Astrocyte (in vitro differentiated cells and primary cell): Measurements from ENCODE around the gene DAB2. TPM values are rescaled to one million over a fixed set of nuclear protein-coding genes. Genes with fewer than 3 reads are reported as not detected.
A peak's percentile ranks its signal among the peaks of the same experiment; 100 is the strongest.

Experiments used
- DNase-seq: peaks from one replicate; pipeline ENCODE4 v3.0.0-alpha.2; 2010; ENCODE audit warnings: low read depth
- FAIRE-seq: peaks from 2 replicates; lab custom pipeline; 2011; peaks lifted over from hg19 to GRCh38; lab: Jason Lieb, UNC
- H2AFZ ChIP-seq: 2 replicates; pipeline ENCODE4 v1.6.0; 2012; ENCODE audit warnings: low read depth, low read length, inconsistent platforms
- H3K27ac ChIP-seq: 2 replicates; pipeline ENCODE4 v1.5.1; 2011; ENCODE audit warnings: low read depth, low read length, inconsistent platforms
- H3K27me3 ChIP-seq: 2 replicates; pipeline ENCODE4 v1.6.0; 2011; ENCODE audit warnings: low read length, inconsistent platforms; ENCODE audit not compliant: insufficient read depth
- H3K36me3 ChIP-seq: 2 replicates; pipeline ENCODE4 v1.5.1; 2011; ENCODE audit warnings: low read length, inconsistent platforms; ENCODE audit not compliant: insufficient read depth
- H3K4me1 ChIP-seq: 2 replicates; pipeline ENCODE4 v1.5.1; 2011; ENCODE audit warnings: low read length, inconsistent platforms; ENCODE audit not compliant: insufficient read depth
- H3K4me2 ChIP-seq: 2 replicates; pipeline ENCODE4 v1.6.0; 2012; ENCODE audit warnings: low read length, inconsistent platforms
- H3K4me3 ChIP-seq: 2 replicates; pipeline ENCODE4 v1.5.1; 2011; ENCODE audit warnings: low read depth, mild to moderate bottlenecking, low read length, inconsistent platforms; ENCODE audit not compliant: insufficient read depth
- H3K79me2 ChIP-seq: 2 replicates; pipeline ENCODE4 v1.6.0; 2012; ENCODE audit warnings: mild to moderate bottlenecking, low read length, inconsistent platforms; ENCODE audit not compliant: insufficient read depth
- H3K9ac ChIP-seq: 2 replicates; pipeline ENCODE4 v1.6.0; 2012; ENCODE audit warnings: mild to moderate bottlenecking, low read length, inconsistent platforms
- H3K9me3 ChIP-seq: 2 replicates; pipeline ENCODE4 v1.5.1; 2012; ENCODE audit warnings: low read depth, mild to moderate bottlenecking, low read length, inconsistent platforms; ENCODE audit not compliant: insufficient read depth
- H4K20me1 ChIP-seq: 2 replicates; pipeline ENCODE4 v1.6.0; 2012; ENCODE audit warnings: low read length, inconsistent platforms; ENCODE audit not compliant: insufficient read depth
- H3K27ac Mint-ChIP-seq: one replicate; pipeline ENCODE4 v1.8.0; 2021; ENCODE audit warnings: mild to moderate bottlenecking, mixed read lengths; ENCODE audit not compliant: unreplicated experiment
- H3K27me3 Mint-ChIP-seq: one replicate; pipeline ENCODE4 v1.8.0; 2021; ENCODE audit warnings: low read depth, mixed read lengths; ENCODE audit not compliant: unreplicated experiment
- H3K36me3 Mint-ChIP-seq: one replicate; pipeline ENCODE4 v1.8.0; 2021; ENCODE audit warnings: low read depth, mixed read lengths; ENCODE audit not compliant: unreplicated experiment
- H3K4me1 Mint-ChIP-seq: one replicate; pipeline ENCODE4 v1.8.0; 2021; ENCODE audit warnings: low read depth, mixed read lengths; ENCODE audit not compliant: unreplicated experiment
- H3K4me3 Mint-ChIP-seq: one replicate; pipeline ENCODE4 v1.8.0; 2021; ENCODE audit warnings: mild to moderate bottlenecking, moderate library complexity, mixed read lengths; ENCODE audit not compliant: unreplicated experiment
- H3K9me3 Mint-ChIP-seq: one replicate; pipeline ENCODE4 v1.8.0; 2021; ENCODE audit warnings: mild to moderate bottlenecking, mixed read lengths; ENCODE audit not compliant: unreplicated experiment
- EZH2 ChIP-seq: IDR thresholded peaks from 2 replicates; pipeline ENCODE4 v1.6.1; 2012; ENCODE audit warnings: mild to moderate bottlenecking, low read length, inconsistent platforms; ENCODE audit not compliant: insufficient read depth
- total RNA-seq: library from RNA; stranded (reverse); gene quantifications from 2 replicates; pipeline ENCODE4 v1.2.1, GENCODE V29; 2021
- TF ChIP-seq, protein P1 (sequence below): IDR thresholded peaks from 2 replicates; pipeline ENCODE4 v1.5.1; 2011; ENCODE audit warnings: low read depth, mild to moderate bottlenecking, inconsistent platforms, low read length, moderate library complexity; ENCODE audit not compliant: insufficient read depth

The DAB2 gene
- total RNA-seq, 1 donor from 2014 or later = 84.5 TPM

DNA sequence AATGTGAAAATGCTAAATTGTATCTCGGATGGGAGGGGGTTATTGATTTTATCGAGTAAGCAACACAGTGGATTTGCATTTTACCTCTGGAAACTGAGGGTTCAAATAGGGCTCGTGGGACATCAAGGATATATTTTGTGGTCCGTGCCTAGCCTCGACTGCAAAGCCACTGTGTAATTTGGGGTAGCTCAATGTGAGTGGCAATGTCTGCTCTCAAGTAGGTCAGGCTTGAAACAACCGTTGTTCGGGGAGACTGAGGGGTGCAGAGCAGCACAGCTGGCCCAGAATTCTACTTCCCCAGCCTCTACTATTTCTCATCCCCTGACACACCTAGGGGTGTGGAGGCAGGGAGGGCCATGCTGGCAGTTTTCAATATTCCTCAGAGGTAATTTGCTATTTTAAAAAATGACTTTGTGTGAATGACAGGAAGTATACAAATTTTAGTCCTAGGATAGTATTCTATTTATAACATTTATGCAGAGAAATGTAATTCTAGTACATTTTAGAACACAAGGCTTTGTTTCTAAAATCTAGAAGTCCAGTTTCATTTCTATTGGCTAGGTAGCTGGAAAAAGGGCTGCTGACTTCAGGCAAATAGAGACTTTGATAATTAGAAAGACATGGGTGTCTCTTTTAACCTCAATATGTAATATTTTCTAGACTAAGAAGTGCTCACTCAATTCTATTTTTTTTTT lies 1.4 kb upstream of the DAB2 start:
- Histone ChIP-seq H3K27ac (peak overlapping the region; percentile 95), H3K27me3 (no peaks in the 10 kb centered on the region), H3K4me2 (peak overlapping the region; percentile 90), H3K4me1 (peaks cover 39% of the 10 kb centered on the region), H4K20me1 (peaks cover 24% of the 10 kb centered on the region), H3K9me3 (no peaks in the 10 kb centered on the region), H3K9ac (peak overlapping the region; percentile 100), H2AFZ (peak overlapping the region; percentile 53), H3K4me3 (no peak overlapping the region), H3K36me3 (no peaks in the 10 kb centered on the region), H3K79me2 (peaks cover 38% of the 10 kb centered on the region)
- Mint-ChIP-seq H3K27me3 (no peaks in the 10 kb centered on the region), H3K27ac (peak overlapping the region; percentile 69), H3K4me3 (no peak overlapping the region), H3K36me3 (peaks cover 3% of the 10 kb centered on the region), H3K4me1 (peaks cover 36% of the 10 kb centered on the region), H3K9me3 (no peaks in the 10 kb centered on the region)
- DNase-seq (no peak), FAIRE-seq (no peak)
- TF ChIP-seq, protein P1, sequence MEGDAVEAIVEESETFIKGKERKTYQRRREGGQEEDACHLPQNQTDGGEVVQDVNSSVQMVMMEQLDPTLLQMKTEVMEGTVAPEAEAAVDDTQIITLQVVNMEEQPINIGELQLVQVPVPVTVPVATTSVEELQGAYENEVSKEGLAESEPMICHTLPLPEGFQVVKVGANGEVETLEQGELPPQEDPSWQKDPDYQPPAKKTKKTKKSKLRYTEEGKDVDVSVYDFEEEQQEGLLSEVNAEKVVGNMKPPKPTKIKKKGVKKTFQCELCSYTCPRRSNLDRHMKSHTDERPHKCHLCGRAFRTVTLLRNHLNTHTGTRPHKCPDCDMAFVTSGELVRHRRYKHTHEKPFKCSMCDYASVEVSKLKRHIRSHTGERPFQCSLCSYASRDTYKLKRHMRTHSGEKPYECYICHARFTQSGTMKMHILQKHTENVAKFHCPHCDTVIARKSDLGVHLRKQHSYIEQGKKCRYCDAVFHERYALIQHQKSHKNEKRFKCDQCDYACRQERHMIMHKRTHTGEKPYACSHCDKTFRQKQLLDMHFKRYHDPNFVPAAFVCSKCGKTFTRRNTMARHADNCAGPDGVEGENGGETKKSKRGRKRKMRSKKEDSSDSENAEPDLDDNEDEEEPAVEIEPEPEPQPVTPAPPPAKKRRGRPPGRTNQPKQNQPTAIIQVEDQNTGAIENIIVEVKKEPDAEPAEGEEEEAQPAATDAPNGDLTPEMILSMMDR = no peak
- TF ChIP-seq EZH2 = no peak

DNA sequence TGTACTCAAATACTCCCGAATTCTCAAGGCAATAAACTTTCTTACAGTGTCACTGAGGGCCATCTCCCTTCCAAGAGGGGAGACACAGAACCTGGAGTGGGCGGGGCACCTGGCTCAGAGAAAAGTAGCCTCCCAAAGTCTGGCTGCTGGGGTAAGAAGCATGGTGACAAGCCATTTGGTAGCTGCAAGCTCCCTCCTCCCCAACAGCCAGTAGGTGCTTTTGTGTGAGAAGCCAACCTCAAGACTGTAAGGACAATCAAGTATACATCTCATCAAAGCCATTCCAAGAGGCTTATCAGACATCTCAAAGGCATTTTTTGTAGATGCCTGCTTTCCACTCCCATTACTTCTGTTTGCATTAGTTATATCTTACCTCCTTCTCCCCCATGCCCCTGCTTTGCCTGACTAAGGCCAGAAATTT lies 1.4 kb downstream of the DAB2 start:
- H3K27me3 ChIP-seq = no peaks in the 10 kb centered on the region
- H3K79me2 ChIP-seq = peaks cover 66% of the 10 kb centered on the region
- Mint-ChIP-seq H3K4me3 (peak overlapping the region; percentile 96), H3K36me3 (peaks cover 6% of the 10 kb centered on the region), H3K27ac (peak overlapping the region; percentile 94), H3K27me3 (no peaks in the 10 kb centered on the region), H3K9me3 (no peaks in the 10 kb centered on the region), H3K4me1 (peaks cover 50% of the 10 kb centered on the region)
- peak overlapping the region; percentile 89 for H3K4me3 ChIP-seq
- H3K9ac ChIP-seq = peak overlapping the region; percentile 100
- H2AFZ ChIP-seq = no peak overlapping the region
- no peaks in the 10 kb centered on the region for H3K9me3 ChIP-seq
- H3K36me3 ChIP-seq = no peaks in the 10 kb centered on the region
- FAIRE-seq (no peak), DNase-seq (peak; percentile 39)
- peak overlapping the region; percentile 95 for H3K27ac ChIP-seq
- H4K20me1 ChIP-seq = peaks cover 53% of the 10 kb centered on the region
- peak overlapping the region; percentile 90 for H3K4me2 ChIP-seq
- TF ChIP-seq EZH2 = no peak
- TF ChIP-seq, protein P1 = no peak
- peaks cover 44% of the 10 kb centered on the region for H3K4me1 ChIP-seq

DNA sequence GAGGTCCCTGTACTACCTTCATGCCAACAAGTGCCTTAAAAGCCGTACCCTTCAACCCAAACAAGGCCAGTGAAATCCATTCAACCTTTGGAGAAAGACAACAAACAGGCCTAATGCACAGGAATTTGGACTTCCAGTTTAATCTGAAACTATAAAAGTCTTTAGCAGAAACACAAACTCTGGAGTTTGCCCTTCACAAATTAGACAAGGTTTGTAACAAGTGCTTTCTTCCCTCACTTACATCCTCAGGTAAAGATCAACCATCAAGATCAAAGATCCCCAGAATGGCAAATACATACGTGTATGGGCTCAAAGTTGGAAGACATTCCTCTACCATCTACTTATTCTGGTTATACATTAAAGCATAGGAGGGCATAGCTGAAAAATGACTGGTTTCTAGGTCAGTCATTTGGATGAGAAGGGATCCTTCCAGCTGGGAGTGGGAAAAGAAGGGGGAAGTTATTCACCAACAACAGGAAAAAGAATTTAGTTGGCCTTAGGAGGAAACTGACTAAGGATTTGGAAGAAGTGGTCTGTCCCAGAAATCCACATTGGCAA lies 2.0 kb downstream of the DAB2 start:
- H3K9me3 Mint-ChIP-seq = no peaks in the 10 kb centered on the region
- H3K36me3 ChIP-seq = no peaks in the 10 kb centered on the region
- peaks cover 50% of the 10 kb centered on the region for H3K4me1 Mint-ChIP-seq
- H3K4me1 ChIP-seq = peaks cover 44% of the 10 kb centered on the region
- H3K4me2 ChIP-seq = peak overlapping the region; percentile 90
- DNase-seq (no peak), FAIRE-seq (no peak)
- H3K27ac ChIP-seq = peak overlapping the region; percentile 95
- no peak overlapping the region for H3K27ac Mint-ChIP-seq
- H2AFZ ChIP-seq = no peak overlapping the region
- H3K9ac ChIP-seq = peak overlapping the region; percentile 100
- H4K20me1 ChIP-seq = peaks cover 58% of the 10 kb centered on the region
- no peaks in the 10 kb centered on the region for H3K27me3 ChIP-seq
- H3K36me3 Mint-ChIP-seq = peaks cover 6% of the 10 kb centered on the region
- peak overlapping the region; percentile 96 for H3K4me3 Mint-ChIP-seq
- no peaks in the 10 kb centered on the region for H3K27me3 Mint-ChIP-seq
- H3K9me3 ChIP-seq = no peaks in the 10 kb centered on the region
- peaks cover 72% of the 10 kb centered on the region for H3K79me2 ChIP-seq
- H3K4me3 ChIP-seq = peak overlapping the region; percentile 89
- TF ChIP-seq, protein P1 = no peak
- no peak for TF ChIP-seq EZH2
